ENCODE results near the gene CYTL1.

- no peak for TF ChIP-seq CTCF (IDR thresholded peaks at IDR 0.05; ENCODE audit: insufficient read depth, low read depth, low read length)
- TF ChIP-seq EZH2 (IDR thresholded peaks at IDR 0.05; ENCODE audit: insufficient read depth, low read length): no peak
Observed at GRCh38 chr4:5004496-5004895, 14.8 kb downstream of the CYTL1 start.

Measured in astrocyte (in vitro differentiated cells and primary cell).